ENCODE results near the gene ACHE. TPM values are rescaled to one million over a fixed set of nuclear protein-coding genes. Genes with fewer than 3 reads are reported as not detected.
A peak's percentile ranks its signal among the peaks of the same experiment; 100 is the strongest.

Gene ACHE
- total RNA-seq, 2 donors from 2014 or later = 3.7 to 5.1 TPM

- H3K36me3 ChIP-seq = peaks cover 66% of the 10 kb centered on the region
- H3K4me3 ChIP-seq = no peak overlapping the region
- TF ChIP-seq, protein P1, sequence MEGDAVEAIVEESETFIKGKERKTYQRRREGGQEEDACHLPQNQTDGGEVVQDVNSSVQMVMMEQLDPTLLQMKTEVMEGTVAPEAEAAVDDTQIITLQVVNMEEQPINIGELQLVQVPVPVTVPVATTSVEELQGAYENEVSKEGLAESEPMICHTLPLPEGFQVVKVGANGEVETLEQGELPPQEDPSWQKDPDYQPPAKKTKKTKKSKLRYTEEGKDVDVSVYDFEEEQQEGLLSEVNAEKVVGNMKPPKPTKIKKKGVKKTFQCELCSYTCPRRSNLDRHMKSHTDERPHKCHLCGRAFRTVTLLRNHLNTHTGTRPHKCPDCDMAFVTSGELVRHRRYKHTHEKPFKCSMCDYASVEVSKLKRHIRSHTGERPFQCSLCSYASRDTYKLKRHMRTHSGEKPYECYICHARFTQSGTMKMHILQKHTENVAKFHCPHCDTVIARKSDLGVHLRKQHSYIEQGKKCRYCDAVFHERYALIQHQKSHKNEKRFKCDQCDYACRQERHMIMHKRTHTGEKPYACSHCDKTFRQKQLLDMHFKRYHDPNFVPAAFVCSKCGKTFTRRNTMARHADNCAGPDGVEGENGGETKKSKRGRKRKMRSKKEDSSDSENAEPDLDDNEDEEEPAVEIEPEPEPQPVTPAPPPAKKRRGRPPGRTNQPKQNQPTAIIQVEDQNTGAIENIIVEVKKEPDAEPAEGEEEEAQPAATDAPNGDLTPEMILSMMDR (IDR thresholded peaks at IDR 0.05) = no peak
- ATAC-seq (ENCODE audit: insufficient number of reproducible peaks, low FRiP score, low read depth) = no peak
- H3K27me3 ChIP-seq (replicated peaks; ENCODE audit: insufficient read depth) = no peaks in the 10 kb centered on the region
- no peaks in the 10 kb centered on the region for H3K9me3 ChIP-seq
- DNase-seq (ENCODE audit: low spot score) = no peak
- peaks cover 9 to 33% of the 10 kb centered on the region in 2 donors for H3K4me1 ChIP-seq (ENCODE audit: control insufficient read depth in 1 of 2, low read depth in 2 of 2)
- no peak overlapping the region for H3K27ac ChIP-seq
Observed at GRCh38 chr7:100886142-100886935, 9.3 kb downstream of the ACHE start.

DNA sequence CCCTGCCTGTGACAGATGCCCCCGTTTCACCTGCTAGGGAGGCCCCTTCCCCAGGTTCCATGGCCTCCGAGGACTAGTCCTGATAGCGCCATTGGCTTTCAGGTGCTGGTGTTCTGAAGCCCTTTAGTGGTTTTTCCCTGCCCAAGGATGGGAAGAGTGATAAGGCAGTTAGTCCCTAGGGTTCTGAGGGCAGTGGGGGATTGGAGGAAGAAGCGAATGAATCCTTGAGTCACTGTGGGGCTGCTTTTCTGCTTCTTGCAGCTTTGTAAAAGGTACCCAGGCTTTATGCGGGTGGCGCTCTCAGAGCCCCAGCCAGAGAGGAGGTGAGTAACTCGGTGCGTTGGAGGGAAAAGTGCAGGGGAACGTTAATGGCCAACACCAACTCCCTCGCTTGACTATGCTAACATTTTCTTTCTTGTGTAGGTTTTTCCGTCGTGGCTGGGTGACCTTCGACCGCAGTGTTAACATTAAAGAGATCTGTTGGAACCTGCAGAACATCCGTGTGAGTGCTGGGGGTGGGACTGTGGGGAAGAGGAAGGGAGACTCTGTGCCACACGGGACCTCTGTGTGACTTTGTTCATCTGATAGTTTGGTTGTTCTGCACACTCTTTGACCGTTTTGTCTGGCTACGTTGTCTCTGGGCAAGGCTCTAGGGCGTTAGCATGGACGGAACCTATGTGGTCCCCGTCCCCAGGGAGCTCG lies 10.1 kb downstream of the ACHE start:
- TF ChIP-seq, protein P1 (IDR thresholded peaks at IDR 0.05) = no peak
- Histone ChIP-seq H3K27me3 (replicated peaks; ENCODE audit: insufficient read depth) (no peaks in the 10 kb centered on the region), H3K27ac (no peak overlapping the region), H3K9me3 (no peaks in the 10 kb centered on the region), H3K4me3 (no peak overlapping the region), H3K36me3 (peaks cover 67% of the 10 kb centered on the region), H3K4me1 (ENCODE audit: control insufficient read depth in 1 of 2, low read depth in 2 of 2) (peaks cover 9 to 25% of the 10 kb centered on the region in 2 donors)
- no peak for DNase-seq (ENCODE audit: low spot score)
- no peak for ATAC-seq (ENCODE audit: insufficient number of reproducible peaks, low FRiP score, low read depth)

DNA sequence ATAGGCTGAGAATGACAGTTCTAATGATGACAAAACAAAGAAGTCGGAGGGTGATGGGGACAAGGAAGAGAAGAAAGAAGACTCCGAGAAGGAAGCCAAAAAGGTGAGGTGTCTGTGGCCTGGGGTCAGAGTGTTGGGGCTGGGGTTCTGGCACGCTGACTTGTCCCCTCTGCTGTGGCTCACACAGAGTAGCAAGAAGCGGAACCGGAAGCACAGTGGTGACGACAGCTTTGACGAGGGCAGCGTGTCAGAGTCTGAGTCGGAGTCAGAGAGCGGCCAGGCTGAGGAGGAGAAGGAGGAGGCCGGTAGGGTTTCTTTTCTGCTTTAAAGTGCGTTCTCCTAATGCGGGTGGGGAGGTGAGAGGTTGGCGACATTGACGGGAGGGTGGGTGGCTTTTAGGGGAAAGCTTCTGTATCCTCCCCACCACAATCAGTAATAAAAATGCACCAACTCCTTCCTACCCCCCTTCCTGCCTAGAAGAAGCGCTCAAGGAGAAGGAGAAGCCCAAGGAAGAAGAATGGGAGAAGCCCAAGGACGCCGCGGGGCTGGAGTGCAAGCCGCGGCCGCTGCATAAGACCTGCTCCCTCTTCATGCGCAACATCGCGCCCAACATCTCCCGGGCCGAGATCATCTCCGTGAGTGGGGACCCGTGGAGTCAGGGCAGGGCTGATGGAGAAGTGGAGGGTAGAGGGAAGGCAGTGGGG lies 10.8 kb downstream of the ACHE start:
- Histone ChIP-seq H3K4me3 (no peak overlapping the region), H3K36me3 (peaks cover 69% of the 10 kb centered on the region), H3K27ac (no peak overlapping the region), H3K9me3 (no peaks in the 10 kb centered on the region), H3K4me1 (ENCODE audit: control insufficient read depth in 1 of 2, low read depth in 2 of 2) (peaks cover 9 to 21% of the 10 kb centered on the region in 2 donors), H3K27me3 (replicated peaks; ENCODE audit: insufficient read depth) (no peaks in the 10 kb centered on the region)
- DNase-seq (ENCODE audit: low spot score) (no peak), ATAC-seq (ENCODE audit: insufficient number of reproducible peaks, low FRiP score, low read depth) (no peak)
- TF ChIP-seq, protein P1 (IDR thresholded peaks at IDR 0.05) = no peak

GRCh38 chr7:100882785-100883526 lies 12.7 kb downstream of the ACHE start:
- H3K9me3 ChIP-seq = no peaks in the 10 kb centered on the region
- DNase-seq (ENCODE audit: low spot score) (no peak), ATAC-seq (ENCODE audit: insufficient number of reproducible peaks, low FRiP score, low read depth) (no peak)
- peaks cover 1 to 20% of the 10 kb centered on the region in 2 donors for H3K4me1 ChIP-seq (ENCODE audit: control insufficient read depth in 1 of 2, low read depth in 2 of 2)
- TF ChIP-seq, protein P1 (IDR thresholded peaks at IDR 0.05) = no peak
- no peaks in the 10 kb centered on the region for H3K27me3 ChIP-seq (replicated peaks; ENCODE audit: insufficient read depth)
- H3K4me3 ChIP-seq = no peak overlapping the region
- peak overlapping the region in 1 of 2 donors; percentile 4 for H3K27ac ChIP-seq
- H3K36me3 ChIP-seq = peaks cover 71% of the 10 kb centered on the region

Measured in thoracic aorta (tissue), 2 donors.